RWPE1 (cell line): ENCODE data around the gene NFATC2.

Experiments used
- CTCF ChIA-PET: fragments of 350-600 bp; sonication (Branson Sonifier 250); formaldehyde crosslinking; extraction: SDS; loops from one replicate; lab custom pipeline; 2021; lab: Yijun Ruan, JAX
- POLR2A ChIA-PET: fragments of 400-600 bp; formaldehyde crosslinking; extraction: SDS; loops from one replicate; lab custom pipeline; 2020; ENCODE audit warnings: antibody characterized with exemption; ENCODE audit not compliant: low non-redundant PET; lab: Yijun Ruan, JAX
- DNase-seq: peaks from one replicate; pipeline ENCODE4 v3.0.0; 2012; ENCODE audit warnings: low spot score
- H3K27ac ChIP-seq: fragments of 450-650 bp; 2 replicates; pipeline ENCODE4 v1.5.1; 2017
- CTCF ChIP-seq: fragments of 450-650 bp; conservative IDR thresholded peaks from 2 replicates; pipeline ENCODE4 v1.5.1; 2017; ENCODE audit warnings: low read depth, mild to moderate bottlenecking

The NFATC2 gene

GRCh38 chr20:51469578-51470498 is 72.7 kb downstream of the NFATC2 start:
- ChIA-PET CTCF (interaction anchor here (0.6 kb wide), 1 partner anchor 97 kb away, joined by 5 read pairs; no protein-coding TSS in a partner anchor), POLR2A (no interaction called here)
- no peak for DNase-seq
- no peak for TF ChIP-seq CTCF
- no peak overlapping the region for H3K27ac ChIP-seq

GRCh38 chr20:51469046-51469445 is 73.5 kb downstream of the NFATC2 start:
- no peak overlapping the region for H3K27ac ChIP-seq
- no peak for TF ChIP-seq CTCF
- ChIA-PET POLR2A (no interaction called here), CTCF (interaction anchor here (0.6 kb wide), 1 partner anchor 402 kb away, joined by 3 read pairs; no protein-coding TSS in a partner anchor)
- DNase-seq, result no peak

DNA sequence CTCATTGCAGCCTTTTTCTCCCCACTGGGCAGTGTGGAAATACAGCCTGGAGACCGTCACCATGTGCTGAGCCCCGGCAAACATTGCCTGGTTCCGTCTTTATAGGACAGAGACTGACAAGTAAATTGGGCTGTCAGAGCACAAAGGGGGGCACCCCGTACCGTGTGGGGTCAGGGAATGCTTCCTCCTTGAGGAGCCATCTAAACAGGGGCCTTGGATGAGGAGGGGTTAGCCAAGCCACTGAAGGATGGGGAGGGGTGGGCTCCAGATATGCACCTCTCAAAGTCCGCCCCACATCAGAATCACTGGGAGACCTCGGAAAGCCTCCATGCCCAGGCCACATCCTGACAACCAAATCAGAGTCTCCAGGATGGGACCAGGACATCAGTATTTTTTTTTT is 73.9 kb downstream of the NFATC2 start:
- no peak for DNase-seq
- CTCF ChIA-PET, result interaction anchor here (0.6 kb wide), 1 partner anchor 401 kb away, joined by 3 read pairs; no protein-coding TSS in a partner anchor
- POLR2A ChIA-PET, result no interaction called here
- TF ChIP-seq CTCF, result no peak
- H3K27ac ChIP-seq, result no peak overlapping the region

DNA sequence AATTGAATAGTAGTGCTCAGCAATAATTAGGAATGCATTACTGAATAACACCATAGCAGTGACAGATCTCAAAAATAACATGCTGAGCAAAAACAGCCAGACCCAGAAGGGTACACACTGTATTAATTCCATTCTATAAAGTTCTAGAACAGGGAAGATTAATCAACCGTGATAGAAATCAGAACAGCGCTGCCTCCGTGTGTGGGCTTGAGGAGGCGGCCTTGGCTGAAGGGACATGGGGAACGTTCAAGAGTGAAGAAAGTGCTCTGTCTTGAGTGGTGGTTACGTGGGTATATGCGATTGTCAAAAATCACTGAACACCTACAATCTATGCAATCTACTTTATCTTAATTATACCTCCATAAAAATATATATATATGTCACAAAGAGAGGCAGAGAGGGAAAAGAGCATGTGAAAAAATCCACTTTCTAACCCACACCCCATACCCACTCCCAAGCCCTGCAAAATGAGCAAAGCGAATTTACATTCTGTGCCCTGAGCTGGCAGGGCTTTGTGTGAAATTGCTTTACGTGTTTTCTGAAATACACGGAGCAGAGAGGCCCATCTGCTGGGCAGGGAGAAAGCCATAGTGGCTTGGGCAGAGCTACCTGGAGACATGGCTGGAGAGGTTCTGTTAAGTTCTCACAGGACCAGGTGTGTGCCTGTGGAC is 74.4 kb downstream of the NFATC2 start:
- no peak for TF ChIP-seq CTCF
- DNase-seq, result no peak
- CTCF ChIA-PET, result no interaction called here
- POLR2A ChIA-PET, result no interaction called here
- H3K27ac ChIP-seq, result no peak overlapping the region

DNA sequence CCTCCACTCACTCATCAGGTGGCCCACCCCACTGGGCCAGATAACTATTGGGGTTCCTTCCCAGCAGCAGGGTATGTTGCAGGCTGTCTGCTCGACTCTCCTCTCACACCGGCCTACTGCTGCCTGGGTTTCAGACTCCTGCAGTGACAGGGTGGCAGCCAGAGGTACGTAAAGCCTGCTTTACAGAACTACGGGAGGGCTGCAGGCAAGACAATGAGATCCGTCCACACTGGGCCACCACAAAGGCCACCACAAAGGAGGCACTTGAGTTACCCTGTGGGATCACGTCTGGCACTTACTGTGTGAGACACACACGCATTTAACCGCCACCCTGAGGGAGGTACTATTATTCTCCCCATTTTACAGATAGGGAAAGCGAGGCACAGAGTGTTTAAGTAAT is 78.5 kb downstream of the NFATC2 start:
- POLR2A ChIA-PET, result interaction anchor here (0.6 kb wide), 1 partner anchor 119 kb away, joined by 4 read pairs; no protein-coding TSS in a partner anchor
- TF ChIP-seq CTCF, result no peak
- H3K27ac ChIP-seq, result no peak overlapping the region
- CTCF ChIA-PET, result interaction anchor here (0.8 to 1.4 kb wide), 2 partner anchors 92 to 669 kb away, joined by 3 to 4 read pairs; partner anchors contain the start of gene BCAS4
- DNase-seq, result no peak

GRCh38 chr20:51463560-51463959 is 79.0 kb downstream of the NFATC2 start:
- POLR2A ChIA-PET, result no interaction called here
- CTCF ChIA-PET, result interaction anchor here (0.6 to 1.4 kb wide), 2 partner anchors 47 to 92 kb away, joined by 3 to 4 read pairs; no protein-coding TSS in a partner anchor
- H3K27ac ChIP-seq, result no peak overlapping the region
- DNase-seq, result no peak
- TF ChIP-seq CTCF, result no peak
